HepG2 (cell line): ENCODE results near the gene TEKT5. TPM values are rescaled to one million over a fixed set of nuclear protein-coding genes. Genes with fewer than 3 reads are reported as not detected.
A peak's percentile ranks its signal among the peaks of the same experiment; 100 is the strongest.

ENCODE experiments used
- ARHGAP35 ChIP-seq: sonication (generic); formaldehyde crosslinking; IDR thresholded peaks from 2 replicates; pipeline ENCODE4 v1.9.0; 2022; ENCODE audit warnings: mild to moderate bottlenecking, inconsistent platforms, moderate library complexity, missing genetic modification reagents, borderline replicate concordance
- CHCHD3 ChIP-seq: sonication (generic); formaldehyde crosslinking; IDR thresholded peaks from 2 replicates; pipeline ENCODE4 v1.8.0; 2022; ENCODE audit warnings: mild to moderate bottlenecking, missing genetic modification reagents, moderate library complexity
- DNMT1 ChIP-seq: sonication (generic); formaldehyde crosslinking; IDR thresholded peaks from 2 replicates; pipeline ENCODE4 v1.5.1; 2020; ENCODE audit warnings: mild to moderate bottlenecking, missing genetic modification reagents
- ELF3 ChIP-seq: IDR thresholded peaks from 2 replicates; pipeline ENCODE4 v1.6.1; 2016; ENCODE audit warnings: missing genetic modification reagents, missing compliant biosample characterization
- FOXC1 ChIP-seq: sonication (generic); formaldehyde crosslinking; IDR thresholded peaks from 2 replicates; pipeline ENCODE4 v1.8.0; 2022; ENCODE audit warnings: mild to moderate bottlenecking, missing genetic modification reagents, borderline replicate concordance
- FOXM1 ChIP-seq: sonication (generic); formaldehyde crosslinking; IDR thresholded peaks from 2 replicates; pipeline ENCODE4 v1.5.0; 2020; ENCODE audit warnings: missing genetic modification reagents
- GPN1 ChIP-seq: sonication (generic); formaldehyde crosslinking; IDR thresholded peaks from 2 replicates; pipeline ENCODE4 v1.5.1; 2020; ENCODE audit warnings: missing genetic modification reagents, borderline replicate concordance
- MAFG ChIP-seq: sonication (generic); formaldehyde crosslinking; IDR thresholded peaks from 2 replicates; pipeline ENCODE4 v1.5.1; 2020; ENCODE audit warnings: mild to moderate bottlenecking, missing genetic modification reagents
- NCOR1 ChIP-seq: fragments of 200-600 bp; sonication (generic); IDR thresholded peaks from 2 replicates; pipeline ENCODE4 v1.7.0; 2017; ENCODE audit warnings: antibody characterized with exemption, low read length, borderline replicate concordance
- PRMT3 ChIP-seq: sonication (generic); formaldehyde crosslinking; IDR thresholded peaks from 2 replicates; pipeline ENCODE4 v1.8.1; 2022; ENCODE audit warnings: low read depth, mild to moderate bottlenecking, moderate library complexity, missing genetic modification reagents, borderline replicate concordance
- SPEN ChIP-seq: sonication (generic); formaldehyde crosslinking; IDR thresholded peaks from 2 replicates; pipeline ENCODE4 v1.5.1; 2020; ENCODE audit warnings: low read depth, mild to moderate bottlenecking, missing genetic modification reagents
- THAP11 ChIP-seq: IDR thresholded peaks from 2 replicates; pipeline ENCODE4 v1.6.1; 2016; ENCODE audit warnings: missing biosample characterization, missing genetic modification reagents
- ZBTB1 ChIP-seq: sonication (generic); formaldehyde crosslinking; IDR thresholded peaks from 2 replicates; pipeline ENCODE4 v1.4.0; 2020; ENCODE audit warnings: missing genetic modification reagents, borderline replicate concordance
- ZC3H4 ChIP-seq: sonication (generic); formaldehyde crosslinking; IDR thresholded peaks from 2 replicates; pipeline ENCODE4 v1.4.0; 2020; ENCODE audit warnings: missing genetic modification reagents, borderline replicate concordance
- ZFP37 ChIP-seq: sonication (generic); formaldehyde crosslinking; IDR thresholded peaks from 2 replicates; pipeline ENCODE4 v1.4.0; 2020; ENCODE audit warnings: missing genetic modification reagents, borderline replicate concordance
- ZNF207 ChIP-seq: fragments of 450-650 bp; IDR thresholded peaks from 2 replicates; pipeline ENCODE4 v1.6.1; 2016; ENCODE audit warnings: antibody characterized with exemption, borderline replicate concordance
- ZNF256 ChIP-seq: sonication (generic); formaldehyde crosslinking; conservative IDR thresholded peaks from 2 replicates; pipeline ENCODE4 v1.4.0; 2020; ENCODE audit warnings: missing genetic modification reagents
- ZNF496 ChIP-seq: sonication (generic); formaldehyde crosslinking; IDR thresholded peaks from 2 replicates; pipeline ENCODE4 v1.8.1; 2023; ENCODE audit warnings: mild to moderate bottlenecking, moderate library complexity, missing genetic modification reagents; ENCODE audit not compliant: insufficient replicate concordance
- ZNF652 ChIP-seq: IDR thresholded peaks from 2 replicates; pipeline ENCODE4 v1.6.1; 2016; ENCODE audit warnings: low read depth, borderline replicate concordance
- ZNF709 ChIP-seq: sonication (generic); formaldehyde crosslinking; IDR thresholded peaks from 2 replicates; pipeline ENCODE4 v1.5.0; 2020; ENCODE audit warnings: mild to moderate bottlenecking, missing genetic modification reagents
- polyA plus RNA-seq, 8 experiments: library from polyadenylated mRNA; depleted of rRNA in 3 of 8; stranded (reverse) in 7 of 8; unstranded in 1 of 8; fragments of >200 nt; fragmentation: Illumina TruSeq in 4 of 8; extraction: Trizol in 4 of 8; gene quantifications; 2 replicates each; pipeline versions ENCODE4 v1.2.1 to v1.2.3, GENCODE V29; 2011 to 2016; ENCODE audit warnings: low read depth in 4 of 8, missing spikeins in 1 of 8, mixed read lengths in 1 of 8; ENCODE audit not compliant: insufficient read depth in 1 of 8
- total RNA-seq, 5 experiments: library from RNA; depleted of rRNA; stranded (reverse); fragments of >200 nt; fragmentation: Illumina TruSeq; extraction: Trizol; gene quantifications; 2 replicates each; pipeline ENCODE4 v1.2.3, GENCODE V29; 2016; ENCODE audit warnings: low read depth in 1 of 5
- TF ChIP-seq, protein P1 (sequence below): sonication (generic); formaldehyde crosslinking; IDR thresholded peaks from 2 replicates; pipeline ENCODE4 v1.4.0; 2020; ENCODE audit warnings: missing genetic modification reagents
- TF ChIP-seq, protein P2 (sequence below): sonication (generic); formaldehyde crosslinking; IDR thresholded peaks from 2 replicates; pipeline ENCODE4 v1.5.1; 2020; ENCODE audit warnings: missing genetic modification reagents, mild to moderate bottlenecking, borderline replicate concordance
- TF ChIP-seq, protein P3 (sequence below): sonication (generic); formaldehyde crosslinking; IDR thresholded peaks from 2 replicates; pipeline ENCODE4 v1.8.1; 2023; ENCODE audit warnings: mild to moderate bottlenecking, moderate library complexity, missing genetic modification reagents

TEKT5 gene
- total and polyA plus RNA-seq, 2 of the 13 experiments (the other 11 are each of a cell fraction or from before 2014, with no cell fraction given) = 0.16 TPM; not detected in 1

DNA sequence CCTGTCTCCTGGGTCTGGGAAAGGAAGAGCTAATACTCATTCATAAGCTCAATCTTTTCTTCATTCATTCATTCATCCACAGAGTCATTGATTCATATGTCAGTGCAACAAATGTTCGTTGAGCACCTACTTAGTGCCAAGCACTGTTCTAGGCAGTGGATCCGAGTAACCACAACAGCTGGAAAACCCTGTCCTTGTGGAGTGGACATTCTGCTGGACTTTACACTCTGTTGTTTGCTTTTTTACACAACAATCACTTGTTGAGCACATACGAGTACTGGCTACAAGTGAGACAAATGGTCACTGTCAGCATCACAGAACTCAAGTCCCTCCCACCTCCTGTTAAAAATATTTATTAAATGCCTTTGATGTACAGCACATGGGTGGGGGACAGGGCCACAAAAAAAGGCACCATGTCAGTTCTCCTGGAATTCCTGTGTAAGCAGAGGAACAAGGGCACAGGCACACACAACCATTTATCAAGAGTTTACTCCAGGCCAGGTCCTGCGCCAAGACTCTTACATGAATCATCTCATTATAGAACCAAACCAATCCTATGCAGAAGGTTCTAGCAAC, 46.9 kb downstream of the TEKT5 start (continued):
- TF ChIP-seq FOXM1 = no peak
- TF ChIP-seq ZNF207 = no peak
- no peak for TF ChIP-seq ZNF496 (CRISPR knock-in tag)
- TF ChIP-seq ZNF652 (CRISPR knock-in tag) = no peak; the same call in 1 of the 2 replicates
- TF ChIP-seq ELF3 (CRISPR knock-in tag) = peak; percentile 96
- peak; percentile 61; the same call in 1 of the 2 replicates for TF ChIP-seq DNMT1 (CRISPR knock-in tag)
- TF ChIP-seq, protein P1, sequence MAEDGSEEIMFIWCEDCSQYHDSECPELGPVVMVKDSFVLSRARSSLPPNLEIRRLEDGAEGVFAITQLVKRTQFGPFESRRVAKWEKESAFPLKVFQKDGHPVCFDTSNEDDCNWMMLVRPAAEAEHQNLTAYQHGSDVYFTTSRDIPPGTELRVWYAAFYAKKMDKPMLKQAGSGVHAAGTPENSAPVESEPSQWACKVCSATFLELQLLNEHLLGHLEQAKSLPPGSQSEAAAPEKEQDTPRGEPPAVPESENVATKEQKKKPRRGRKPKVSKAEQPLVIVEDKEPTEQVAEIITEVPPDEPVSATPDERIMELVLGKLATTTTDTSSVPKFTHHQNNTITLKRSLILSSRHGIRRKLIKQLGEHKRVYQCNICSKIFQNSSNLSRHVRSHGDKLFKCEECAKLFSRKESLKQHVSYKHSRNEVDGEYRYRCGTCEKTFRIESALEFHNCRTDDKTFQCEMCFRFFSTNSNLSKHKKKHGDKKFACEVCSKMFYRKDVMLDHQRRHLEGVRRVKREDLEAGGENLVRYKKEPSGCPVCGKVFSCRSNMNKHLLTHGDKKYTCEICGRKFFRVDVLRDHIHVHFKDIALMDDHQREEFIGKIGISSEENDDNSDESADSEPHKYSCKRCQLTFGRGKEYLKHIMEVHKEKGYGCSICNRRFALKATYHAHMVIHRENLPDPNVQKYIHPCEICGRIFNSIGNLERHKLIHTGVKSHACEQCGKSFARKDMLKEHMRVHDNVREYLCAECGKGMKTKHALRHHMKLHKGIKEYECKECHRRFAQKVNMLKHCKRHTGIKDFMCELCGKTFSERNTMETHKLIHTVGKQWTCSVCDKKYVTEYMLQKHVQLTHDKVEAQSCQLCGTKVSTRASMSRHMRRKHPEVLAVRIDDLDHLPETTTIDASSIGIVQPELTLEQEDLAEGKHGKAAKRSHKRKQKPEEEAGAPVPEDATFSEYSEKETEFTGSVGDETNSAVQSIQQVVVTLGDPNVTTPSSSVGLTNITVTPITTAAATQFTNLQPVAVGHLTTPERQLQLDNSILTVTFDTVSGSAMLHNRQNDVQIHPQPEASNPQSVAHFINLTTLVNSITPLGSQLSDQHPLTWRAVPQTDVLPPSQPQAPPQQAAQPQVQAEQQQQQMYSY = no peak
- no peak for TF ChIP-seq ZFP37 (CRISPR knock-in tag)
- TF ChIP-seq GPN1 (CRISPR knock-in tag) = no peak
- TF ChIP-seq, protein P2, sequence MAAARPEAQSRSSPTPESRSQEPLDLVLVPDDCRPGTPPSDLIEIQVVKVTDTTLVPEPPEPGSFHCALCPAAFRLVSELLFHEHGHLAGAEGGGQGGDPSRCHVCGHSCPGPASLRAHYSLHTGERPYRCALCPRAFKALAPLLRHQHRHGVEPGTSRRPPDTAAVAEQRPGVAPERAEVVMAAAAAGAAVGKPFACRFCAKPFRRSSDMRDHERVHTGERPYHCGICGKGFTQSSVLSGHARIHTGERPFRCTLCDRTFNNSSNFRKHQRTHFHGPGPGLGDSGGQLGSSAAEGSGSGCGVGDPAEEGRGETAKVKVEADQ (CRISPR knock-in tag) = peak; percentile 90
- TF ChIP-seq ARHGAP35 (CRISPR knock-in tag) = peak; percentile 54; the same call in 1 of the 2 replicates
- TF ChIP-seq ZBTB1 (CRISPR knock-in tag) = no peak
- peak; percentile 61 for TF ChIP-seq FOXC1 (CRISPR knock-in tag)
- TF ChIP-seq SPEN (CRISPR knock-in tag) = peak; percentile 72
- peak; percentile 89; the same call in 1 of the 2 replicates for TF ChIP-seq ZNF709 (CRISPR knock-in tag)
- TF ChIP-seq PRMT3 (CRISPR knock-in tag) = peak; percentile 91; the same call in 1 of the 2 replicates
- TF ChIP-seq CHCHD3 = no peak
- TF ChIP-seq ZNF256 (CRISPR knock-in tag) = 0 out of 2 replicates have a peak, but pooled peaks have one; percentile 11
- TF ChIP-seq THAP11 (CRISPR knock-in tag) = peak; percentile 87
- TF ChIP-seq MAFG (CRISPR knock-in tag) = no peak
- no peak for TF ChIP-seq ZC3H4 (CRISPR knock-in tag)
- TF ChIP-seq NCOR1 = peak; percentile 99
- TF ChIP-seq, protein P3, sequence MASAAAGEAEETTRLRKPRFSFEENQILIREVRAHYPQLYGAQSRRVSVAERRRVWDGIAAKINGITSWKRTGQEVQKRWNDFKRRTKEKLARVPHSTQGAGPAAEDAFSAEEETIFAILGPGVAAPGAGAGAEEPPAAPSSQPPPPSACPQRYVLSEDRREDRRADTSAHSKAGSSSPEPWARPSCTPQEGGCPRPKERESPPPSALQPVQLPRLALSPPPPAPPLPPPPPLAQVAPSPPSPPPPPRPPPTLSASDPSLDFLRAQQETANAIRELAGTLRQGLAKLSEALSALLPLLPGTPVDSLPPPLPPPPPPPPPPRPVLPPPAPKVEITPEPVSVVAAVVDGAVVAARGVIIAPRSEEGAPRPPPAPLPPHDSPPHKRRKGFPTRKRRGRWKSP = peak; percentile 96
